ENCODE data around the gene JARID2.

Gene JARID2

GRCh38 chr6:15456422-15456821 lies 210.6 kb downstream of the JARID2 start:
- Histone ChIP-seq H3K23ac (ENCODE audit: low read length in 2 of 2) (no peak overlapping the region), H3K14ac (ENCODE audit: low read length in 2 of 2) (no peak overlapping the region), H3K36me3 (ENCODE audit: control insufficient read depth in 1 of 2, insufficient read depth in 2 of 2, low read depth in 1 of 2, low read length in 2 of 2) (peaks cover 0 to 47% of the 10 kb centered on the region in 2 experiments), H3K27ac (ENCODE audit: low read length, poor library complexity, severe bottlenecking) (no peak overlapping the region), H2BK5ac (ENCODE audit: low read depth, low read length, poor library complexity, severe bottlenecking) (no peak overlapping the region), H3K4me2 (ENCODE audit: low read length, poor library complexity, severe bottlenecking) (no peak overlapping the region), H2AK5ac (ENCODE audit: low read length, severe bottlenecking) (no peak overlapping the region), H3K4me1 (ENCODE audit: control insufficient read depth, insufficient read depth, low read depth, low read length) (no peaks in the 10 kb centered on the region), H3K27me3 (ENCODE audit: control insufficient read depth in 1 of 2, insufficient read depth in 1 of 2, low read length in 2 of 2) (no peaks in the 10 kb centered on the region), H4K91ac (ENCODE audit: low read length) (no peak overlapping the region), H3K9ac (ENCODE audit: low read length) (no peak overlapping the region), H3K4ac (ENCODE audit: low read depth in 1 of 2, low read length in 2 of 2) (no peak overlapping the region), H2BK120ac (ENCODE audit: low read depth, low read length) (no peak overlapping the region), H3K18ac (ENCODE audit: low read depth in 1 of 2, low read length in 2 of 2) (no peak overlapping the region), H2AFZ (ENCODE audit: low read depth, low read length) (no peak overlapping the region), H3K79me1 (replicated peaks; ENCODE audit: low read length, poor library complexity, severe bottlenecking) (peaks cover 25% of the 10 kb centered on the region), H4K8ac (ENCODE audit: low read length) (no peak overlapping the region), H3K4me3 (ENCODE audit: insufficient read depth in 1 of 2, low read depth in 1 of 2, low read length in 2 of 2) (no peak overlapping the region), H3K9me3 (ENCODE audit: control insufficient read depth, low read length) (no peaks in the 10 kb centered on the region), H2BK12ac (ENCODE audit: low read length in 2 of 2) (no peak overlapping the region), H2BK15ac (ENCODE audit: low read depth, poor library complexity, severe bottlenecking) (no peak overlapping the region)
- DNase-seq, result no peak
- no CpG with 5 or more reads among the region's 2 CpGs for WGBS

DNA sequence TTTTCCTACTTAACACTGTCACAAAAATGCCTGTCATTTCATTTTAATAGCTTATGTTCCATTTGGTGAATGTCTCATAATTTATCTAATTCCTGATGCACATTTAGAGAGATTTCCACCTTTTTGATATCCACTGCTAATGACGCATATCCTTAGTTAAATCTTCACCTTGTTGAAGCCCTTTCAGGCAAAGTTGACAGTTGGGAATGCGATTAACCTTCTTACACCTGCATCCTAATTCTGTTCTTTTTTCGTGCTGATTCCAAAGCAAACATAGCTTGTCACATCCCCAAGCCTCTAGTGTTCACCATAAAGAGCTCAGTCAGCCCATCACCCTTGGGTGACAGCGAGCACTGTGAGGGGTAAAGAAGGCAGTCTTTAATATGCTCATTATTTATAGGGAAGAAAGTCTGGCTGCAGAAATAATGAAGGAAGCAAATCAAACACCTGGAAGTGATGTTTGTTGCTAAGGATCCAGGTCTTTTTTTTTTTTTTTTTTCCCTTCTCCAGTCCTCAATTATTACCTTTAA lies 211.3 kb downstream of the JARID2 start:
- no peaks in the 10 kb centered on the region for H3K9me3 ChIP-seq (ENCODE audit: control insufficient read depth, low read length)
- no peak overlapping the region for H2BK15ac ChIP-seq (ENCODE audit: low read depth, poor library complexity, severe bottlenecking)
- H3K4me1 ChIP-seq (ENCODE audit: control insufficient read depth, insufficient read depth, low read depth, low read length), result no peaks in the 10 kb centered on the region
- no peak overlapping the region for H3K27ac ChIP-seq (ENCODE audit: low read length, poor library complexity, severe bottlenecking)
- H2BK5ac ChIP-seq (ENCODE audit: low read depth, low read length, poor library complexity, severe bottlenecking), result no peak overlapping the region
- DNase-seq, result no peak
- H3K18ac ChIP-seq (ENCODE audit: low read depth in 1 of 2, low read length in 2 of 2), result no peak overlapping the region
- no peak overlapping the region for H4K91ac ChIP-seq (ENCODE audit: low read length)
- H3K79me1 ChIP-seq (replicated peaks; ENCODE audit: low read length, poor library complexity, severe bottlenecking), result peaks cover 25% of the 10 kb centered on the region
- no peak overlapping the region for H3K4ac ChIP-seq (ENCODE audit: low read depth in 1 of 2, low read length in 2 of 2)
- WGBS, result 80% methylated on average over 4 of the region's 4 CpGs
- peaks cover 0 to 43% of the 10 kb centered on the region in 2 experiments for H3K36me3 ChIP-seq (ENCODE audit: control insufficient read depth in 1 of 2, insufficient read depth in 2 of 2, low read depth in 1 of 2, low read length in 2 of 2)
- no peak overlapping the region for H3K9ac ChIP-seq (ENCODE audit: low read length)
- H3K23ac ChIP-seq (ENCODE audit: low read length in 2 of 2), result no peak overlapping the region
- H3K4me3 ChIP-seq (ENCODE audit: insufficient read depth in 1 of 2, low read depth in 1 of 2, low read length in 2 of 2), result no peak overlapping the region
- H2AK5ac ChIP-seq (ENCODE audit: low read length, severe bottlenecking), result no peak overlapping the region
- no peak overlapping the region for H2BK120ac ChIP-seq (ENCODE audit: low read depth, low read length)
- H2AFZ ChIP-seq (ENCODE audit: low read depth, low read length), result no peak overlapping the region
- H4K8ac ChIP-seq (ENCODE audit: low read length), result no peak overlapping the region
- no peaks in the 10 kb centered on the region for H3K27me3 ChIP-seq (ENCODE audit: control insufficient read depth in 1 of 2, insufficient read depth in 1 of 2, low read length in 2 of 2)
- no peak overlapping the region for H3K14ac ChIP-seq (ENCODE audit: low read length in 2 of 2)
- H2BK12ac ChIP-seq (ENCODE audit: low read length in 2 of 2), result no peak overlapping the region
- no peak overlapping the region for H3K4me2 ChIP-seq (ENCODE audit: low read length, poor library complexity, severe bottlenecking)

DNA sequence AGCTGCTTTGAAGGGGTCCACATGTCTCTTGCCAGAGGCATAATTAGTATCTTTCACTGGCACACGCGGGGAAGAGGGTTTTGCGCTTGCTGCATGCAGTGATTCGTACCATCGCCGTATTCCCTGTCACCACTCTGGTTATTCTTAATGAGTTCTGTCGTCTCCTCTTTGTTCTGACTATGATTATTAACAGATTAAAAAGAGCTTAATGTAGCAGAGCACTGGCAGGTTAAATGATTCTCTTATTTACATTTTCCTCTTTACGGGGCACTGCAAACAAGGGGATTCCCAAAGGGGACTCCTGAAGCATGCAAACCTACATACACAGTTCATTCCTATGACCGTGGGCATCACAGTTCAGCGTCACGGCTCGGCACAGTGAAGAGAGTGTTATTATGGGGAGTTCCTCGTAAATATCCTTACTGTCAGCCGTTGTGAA lies 212.2 kb downstream of the JARID2 start:
- H2AK5ac ChIP-seq (ENCODE audit: low read length, severe bottlenecking), result no peak overlapping the region
- WGBS, result 95% methylated on average over 13 of the region's 14 CpGs
- H2AFZ ChIP-seq (ENCODE audit: low read depth, low read length), result no peak overlapping the region

DNA sequence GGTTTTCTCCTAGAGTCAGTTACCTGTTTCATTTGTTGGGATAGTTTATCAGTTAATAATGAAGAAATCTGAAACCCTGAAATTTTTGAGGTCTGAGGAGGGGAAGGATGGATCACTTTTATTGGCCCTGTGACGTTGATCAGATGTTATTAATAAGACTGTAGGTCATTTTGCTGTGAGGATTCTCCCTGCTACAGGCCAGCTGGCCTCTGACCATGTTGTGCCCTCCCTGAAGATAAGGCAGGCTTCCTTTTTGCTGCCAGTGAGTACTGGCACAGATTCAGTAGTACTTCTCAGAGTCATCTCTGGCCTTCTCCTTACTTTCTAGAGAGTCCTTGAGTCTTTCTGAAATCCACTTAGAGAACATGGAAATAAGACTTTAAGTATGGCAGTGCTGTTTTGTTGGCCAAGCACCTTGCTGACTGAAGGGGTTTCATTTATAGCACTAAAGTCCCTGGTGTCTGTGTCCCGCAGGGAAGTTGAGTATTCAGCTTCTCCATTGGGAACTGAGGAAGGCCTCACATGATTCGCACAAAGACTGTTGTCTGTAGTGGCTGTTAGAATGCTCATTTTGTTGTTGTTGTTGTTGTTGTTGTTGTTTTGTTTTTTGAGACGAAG lies 214.3 kb downstream of the JARID2 start:
- Histone ChIP-seq H3K4me1 (ENCODE audit: control insufficient read depth, insufficient read depth, low read depth, low read length) (no peaks in the 10 kb centered on the region), H2AK5ac (ENCODE audit: low read length, severe bottlenecking) (no peak overlapping the region), H2BK120ac (ENCODE audit: low read depth, low read length) (no peak overlapping the region), H3K9ac (ENCODE audit: low read length) (no peak overlapping the region), H2BK5ac (ENCODE audit: low read depth, low read length, poor library complexity, severe bottlenecking) (no peak overlapping the region), H3K23ac (ENCODE audit: low read length in 2 of 2) (no peak overlapping the region), H4K8ac (ENCODE audit: low read length) (no peak overlapping the region), H3K27me3 (ENCODE audit: control insufficient read depth in 1 of 2, insufficient read depth in 1 of 2, low read length in 2 of 2) (no peaks in the 10 kb centered on the region), H3K27ac (ENCODE audit: low read length, poor library complexity, severe bottlenecking) (no peak overlapping the region), H2AFZ (ENCODE audit: low read depth, low read length) (no peak overlapping the region), H3K9me3 (ENCODE audit: control insufficient read depth, low read length) (no peaks in the 10 kb centered on the region), H3K4ac (ENCODE audit: low read depth in 1 of 2, low read length in 2 of 2) (no peak overlapping the region), H3K18ac (ENCODE audit: low read depth in 1 of 2, low read length in 2 of 2) (no peak overlapping the region), H2BK15ac (ENCODE audit: low read depth, poor library complexity, severe bottlenecking) (no peak overlapping the region), H3K79me1 (replicated peaks; ENCODE audit: low read length, poor library complexity, severe bottlenecking) (peaks cover 25% of the 10 kb centered on the region), H3K36me3 (ENCODE audit: control insufficient read depth in 1 of 2, insufficient read depth in 2 of 2, low read depth in 1 of 2, low read length in 2 of 2) (peaks cover 0 to 12% of the 10 kb centered on the region in 2 experiments), H4K91ac (ENCODE audit: low read length) (no peak overlapping the region), H3K4me2 (ENCODE audit: low read length, poor library complexity, severe bottlenecking) (no peak overlapping the region), H3K4me3 (ENCODE audit: insufficient read depth in 1 of 2, low read depth in 1 of 2, low read length in 2 of 2) (no peak overlapping the region), H3K14ac (ENCODE audit: low read length in 2 of 2) (no peak overlapping the region), H2BK12ac (ENCODE audit: low read length in 2 of 2) (no peak overlapping the region)
- 90% methylated on average over 4 of the region's 4 CpGs for WGBS
- DNase-seq, result no peak

More for the DNA sequence above, 212.2 kb downstream of the JARID2 start:
- no peaks in the 10 kb centered on the region for H3K4me1 ChIP-seq (ENCODE audit: control insufficient read depth, insufficient read depth, low read depth, low read length)
- no peak overlapping the region for H3K4me3 ChIP-seq (ENCODE audit: insufficient read depth in 1 of 2, low read depth in 1 of 2, low read length in 2 of 2)
- H2BK15ac ChIP-seq (ENCODE audit: low read depth, poor library complexity, severe bottlenecking), result no peak overlapping the region
- H2BK12ac ChIP-seq (ENCODE audit: low read length in 2 of 2), result no peak overlapping the region
- H3K9me3 ChIP-seq (ENCODE audit: control insufficient read depth, low read length), result no peaks in the 10 kb centered on the region
- H3K23ac ChIP-seq (ENCODE audit: low read length in 2 of 2), result no peak overlapping the region
- H4K8ac ChIP-seq (ENCODE audit: low read length), result no peak overlapping the region
- no peak for DNase-seq
- no peaks in the 10 kb centered on the region for H3K27me3 ChIP-seq (ENCODE audit: control insufficient read depth in 1 of 2, insufficient read depth in 1 of 2, low read length in 2 of 2)
- H3K79me1 ChIP-seq (replicated peaks; ENCODE audit: low read length, poor library complexity, severe bottlenecking), result peaks cover 27% of the 10 kb centered on the region
- no peak overlapping the region for H3K14ac ChIP-seq (ENCODE audit: low read length in 2 of 2)
- no peak overlapping the region for H4K91ac ChIP-seq (ENCODE audit: low read length)
- H3K4me2 ChIP-seq (ENCODE audit: low read length, poor library complexity, severe bottlenecking), result no peak overlapping the region
- no peak overlapping the region for H2BK5ac ChIP-seq (ENCODE audit: low read depth, low read length, poor library complexity, severe bottlenecking)
- no peak overlapping the region for H3K27ac ChIP-seq (ENCODE audit: low read length, poor library complexity, severe bottlenecking)
- H3K4ac ChIP-seq (ENCODE audit: low read depth in 1 of 2, low read length in 2 of 2), result no peak overlapping the region
- peaks cover 0 to 34% of the 10 kb centered on the region in 2 experiments for H3K36me3 ChIP-seq (ENCODE audit: control insufficient read depth in 1 of 2, insufficient read depth in 2 of 2, low read depth in 1 of 2, low read length in 2 of 2)
- H2BK120ac ChIP-seq (ENCODE audit: low read depth, low read length), result no peak overlapping the region
- no peak overlapping the region for H3K18ac ChIP-seq (ENCODE audit: low read depth in 1 of 2, low read length in 2 of 2)
- no peak overlapping the region for H3K9ac ChIP-seq (ENCODE audit: low read length)

Data from mesenchymal stem cell (in vitro differentiated cells and primary cell).